Measurements from ENCODE around the gene DMTF1.

DNA sequence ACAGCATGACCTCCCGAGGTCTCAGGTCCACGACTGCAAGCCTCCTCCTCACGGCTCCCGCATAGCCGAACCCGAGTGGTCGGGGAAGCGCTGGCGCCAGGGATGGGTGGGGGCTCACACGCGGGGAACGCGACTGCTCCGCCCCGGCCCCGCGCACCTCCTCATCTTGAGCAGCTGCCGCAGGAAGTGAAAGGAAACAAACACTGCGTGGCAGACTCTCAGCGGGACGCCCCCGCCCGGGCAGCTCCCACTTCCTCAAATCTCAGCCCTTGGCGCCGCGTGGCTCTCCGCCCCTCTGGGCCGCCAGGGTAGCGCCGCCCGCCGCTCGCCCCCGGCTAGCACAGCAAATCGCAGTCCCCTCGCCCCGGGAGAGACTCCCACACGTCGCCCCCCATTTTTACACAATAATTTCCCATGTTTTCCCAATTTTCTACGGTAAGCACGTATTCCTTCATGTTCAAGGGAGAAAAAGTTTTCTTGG lies 67.3 kb downstream of the DMTF1 start, which contains the start of gene TMEM243:
- TF ChIP-seq, protein P1, sequence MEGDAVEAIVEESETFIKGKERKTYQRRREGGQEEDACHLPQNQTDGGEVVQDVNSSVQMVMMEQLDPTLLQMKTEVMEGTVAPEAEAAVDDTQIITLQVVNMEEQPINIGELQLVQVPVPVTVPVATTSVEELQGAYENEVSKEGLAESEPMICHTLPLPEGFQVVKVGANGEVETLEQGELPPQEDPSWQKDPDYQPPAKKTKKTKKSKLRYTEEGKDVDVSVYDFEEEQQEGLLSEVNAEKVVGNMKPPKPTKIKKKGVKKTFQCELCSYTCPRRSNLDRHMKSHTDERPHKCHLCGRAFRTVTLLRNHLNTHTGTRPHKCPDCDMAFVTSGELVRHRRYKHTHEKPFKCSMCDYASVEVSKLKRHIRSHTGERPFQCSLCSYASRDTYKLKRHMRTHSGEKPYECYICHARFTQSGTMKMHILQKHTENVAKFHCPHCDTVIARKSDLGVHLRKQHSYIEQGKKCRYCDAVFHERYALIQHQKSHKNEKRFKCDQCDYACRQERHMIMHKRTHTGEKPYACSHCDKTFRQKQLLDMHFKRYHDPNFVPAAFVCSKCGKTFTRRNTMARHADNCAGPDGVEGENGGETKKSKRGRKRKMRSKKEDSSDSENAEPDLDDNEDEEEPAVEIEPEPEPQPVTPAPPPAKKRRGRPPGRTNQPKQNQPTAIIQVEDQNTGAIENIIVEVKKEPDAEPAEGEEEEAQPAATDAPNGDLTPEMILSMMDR (IDR thresholded peaks at IDR 0.05; ENCODE audit: borderline replicate concordance, extremely low read depth, low read length, poor library complexity, severe bottlenecking) = peak; percentile 40
- TF ChIP-seq EZH2 (IDR thresholded peaks at IDR 0.05; ENCODE audit: borderline replicate concordance, low read depth, low read length, severe bottlenecking) = no peak

Measured in DND-41 (cell line).